Measurements from ENCODE around the gene EHD4.

- TF ChIP-seq, protein P1, sequence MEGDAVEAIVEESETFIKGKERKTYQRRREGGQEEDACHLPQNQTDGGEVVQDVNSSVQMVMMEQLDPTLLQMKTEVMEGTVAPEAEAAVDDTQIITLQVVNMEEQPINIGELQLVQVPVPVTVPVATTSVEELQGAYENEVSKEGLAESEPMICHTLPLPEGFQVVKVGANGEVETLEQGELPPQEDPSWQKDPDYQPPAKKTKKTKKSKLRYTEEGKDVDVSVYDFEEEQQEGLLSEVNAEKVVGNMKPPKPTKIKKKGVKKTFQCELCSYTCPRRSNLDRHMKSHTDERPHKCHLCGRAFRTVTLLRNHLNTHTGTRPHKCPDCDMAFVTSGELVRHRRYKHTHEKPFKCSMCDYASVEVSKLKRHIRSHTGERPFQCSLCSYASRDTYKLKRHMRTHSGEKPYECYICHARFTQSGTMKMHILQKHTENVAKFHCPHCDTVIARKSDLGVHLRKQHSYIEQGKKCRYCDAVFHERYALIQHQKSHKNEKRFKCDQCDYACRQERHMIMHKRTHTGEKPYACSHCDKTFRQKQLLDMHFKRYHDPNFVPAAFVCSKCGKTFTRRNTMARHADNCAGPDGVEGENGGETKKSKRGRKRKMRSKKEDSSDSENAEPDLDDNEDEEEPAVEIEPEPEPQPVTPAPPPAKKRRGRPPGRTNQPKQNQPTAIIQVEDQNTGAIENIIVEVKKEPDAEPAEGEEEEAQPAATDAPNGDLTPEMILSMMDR (conservative IDR thresholded peaks at IDR 0.05; ENCODE audit: low read length), result no peak
- no peak for TF ChIP-seq EZH2phosphoT487 (IDR thresholded peaks at IDR 0.05; ENCODE audit: borderline replicate concordance)
Observed at GRCh38 chr15:41913256-41913655, 59.1 kb downstream of the EHD4 start.

Data from Loucy (cell line).